K562 (cell line): ENCODE data around the gene BNIP2. TPM values are rescaled to one million over a fixed set of nuclear protein-coding genes. Genes with fewer than 3 reads are reported as not detected.

Experiments
- BRCA1 ChIP-seq, 2 experiments: fragments of 450-650 bp in 1 of 2; sonication (generic) in 1 of 2; formaldehyde crosslinking in 1 of 2; IDR thresholded peaks; 2 replicates each; pipeline versions ENCODE4 v1.5.0 to v1.6.1; 2017 to 2020; ENCODE audit warnings: mild to moderate bottlenecking in 1 of 2, missing genetic modification reagents in 1 of 2
- CBX5 ChIP-seq: IDR thresholded peaks from 2 replicates; pipeline ENCODE4 v1.6.1; 2014; ENCODE audit warnings: low read depth, borderline replicate concordance
- GABPB1 ChIP-seq: sonication (generic); formaldehyde crosslinking; IDR thresholded peaks from 2 replicates; pipeline ENCODE4 v1.8.0; 2022; ENCODE audit warnings: mild to moderate bottlenecking, missing genetic modification reagents
- GATA2 ChIP-seq: sonication (generic); formaldehyde crosslinking; IDR thresholded peaks from 2 replicates; pipeline ENCODE4 v1.4.0; 2020; ENCODE audit warnings: mild to moderate bottlenecking, missing genetic modification reagents
- HCFC1 ChIP-seq: IDR thresholded peaks from 2 replicates; pipeline ENCODE4 v1.6.1; 2012; ENCODE audit warnings: low read depth, low read length, improper control_type of control experiment
- KLF1 ChIP-seq: fragments of 450-650 bp; IDR thresholded peaks from 2 replicates; pipeline ENCODE4 v1.6.1; 2016; ENCODE audit warnings: missing genetic modification characterization, missing compliant biosample characterization
- MIER1 ChIP-seq: fragments of 450-650 bp; IDR thresholded peaks from 2 replicates; pipeline ENCODE4 v1.6.1; 2016; ENCODE audit warnings: antibody characterized with exemption, mild to moderate bottlenecking, low read depth
- SMARCA5 ChIP-seq: fragments of 450-650 bp; IDR thresholded peaks from 2 replicates; pipeline ENCODE4 v1.6.1; 2016
- SMC3 ChIP-seq: conservative IDR thresholded peaks from 2 replicates; pipeline ENCODE4 v1.6.1; 2011; ENCODE audit warnings: low read depth, low read length, improper control_type of control experiment; ENCODE audit not compliant: insufficient read depth
- TBP ChIP-seq: optimal IDR thresholded peaks from 2 replicates; pipeline ENCODE3; 2011; ENCODE audit warnings: low read depth, low read length, improper control_type of control experiment
- TRIM24 ChIP-seq, 2 experiments: fragments of 450-650 bp; IDR thresholded peaks; 2 replicates each; pipeline ENCODE4 v1.6.1; 2016
- ZSCAN32 ChIP-seq: fragments of 450-650 bp; formaldehyde crosslinking; IDR thresholded peaks from 2 replicates; pipeline ENCODE4 v1.4.0; 2020; ENCODE audit warnings: mild to moderate bottlenecking, moderate library complexity
- polyA plus RNA-seq, 8 experiments: library from polyadenylated mRNA; depleted of rRNA in 4 of 8; stranded (reverse) in 5 of 8; unstranded in 3 of 8; fragments of >200 nt; fragmentation: Nextera tagmentation in 2 of 8; fragmentation: Illumina TruSeq in 1 of 8; extraction: Ambion mirVana in 2 of 8; extraction: Trizol in 1 of 8; gene quantifications; 2 replicates each; pipeline versions ENCODE4 v1.2.1 to v1.2.3, GENCODE V29; 2011 to 2014; ENCODE audit warnings: inconsistent platforms in 1 of 8, missing spikeins in 1 of 8
- total RNA-seq, 7 experiments: library from RNA; depleted of rRNA in 6 of 7; stranded (reverse); fragments of >200 nt in 6 of 7; fragmentation: Illumina TruSeq in 2 of 7; extraction: Trizol in 2 of 7; gene quantifications; 2 replicates each; pipeline versions ENCODE4 v1.2.1 to v1.2.3, GENCODE V29; 2011 to 2021; ENCODE audit warnings: low replicate concordance in 1 of 7
- TF ChIP-seq, protein P1 (sequence below): fragments of 250-450 bp; sonication (Bioruptor Pico); IDR thresholded peaks from 2 replicates; pipeline ENCODE4 v1.5.0; 2021; ENCODE audit warnings: mild to moderate bottlenecking, moderate library complexity
- TF ChIP-seq, protein P2 (sequence below): fragments of 200-600 bp; sonication (generic); IDR thresholded peaks from one replicate; pipeline ENCODE4 v1.6.1; 2012; ENCODE audit warnings: mild to moderate bottlenecking, low read depth, low read length, inconsistent platforms

Gene BNIP2
- total and polyA plus RNA-seq, 9 of the 15 experiments (the other 6 are each of a cell fraction or from before 2014, with no cell fraction given), result 19.6 to 88.0 (median 52.5) TPM

DNA sequence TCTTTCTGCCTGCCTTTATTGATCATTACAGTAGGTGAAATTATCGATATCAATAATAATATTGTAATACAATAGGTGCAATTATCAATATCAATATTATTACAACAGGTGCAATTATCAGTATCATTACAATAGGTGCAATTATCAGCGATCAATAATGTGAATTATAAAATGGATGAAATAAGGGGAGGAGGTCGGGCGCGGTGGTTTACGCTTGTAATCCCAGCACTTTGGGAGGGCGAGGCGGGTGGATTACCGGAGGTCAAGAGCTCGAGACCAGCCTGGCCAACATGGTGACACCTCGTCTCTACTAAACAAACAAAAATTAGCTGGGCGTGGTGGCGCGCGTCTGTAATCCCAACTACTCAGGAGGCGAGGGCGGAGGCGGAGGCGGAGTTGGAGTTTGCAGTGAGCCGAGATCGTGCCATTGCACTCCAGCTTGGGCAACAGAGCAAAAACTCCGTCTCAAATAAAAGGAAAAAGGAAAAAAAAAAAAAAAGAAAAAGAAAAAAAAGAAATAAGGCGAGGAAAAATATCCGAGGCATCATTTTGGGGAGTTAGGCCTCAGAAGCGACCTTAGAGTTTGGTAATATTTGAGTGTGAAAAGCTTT lies 611 bp upstream of the BNIP2 start (continued):
- TF ChIP-seq TBP (no peak), GATA2 (no peak), ZSCAN32 (CRISPR knock-in tag) (no peak), CBX5 (no peak), KLF1 (peak; percentile 74), SMARCA5 (no peak), BRCA1 (IDR thresholded peaks at IDR 0.05) (no peak), BRCA1 (CRISPR knock-in tag; IDR thresholded peaks at IDR 0.05) (no peak), MIER1 (0 out of 2 replicates have a peak, but pooled peaks have one; percentile 41), SMC3 (no peak), TRIM24 (IDR thresholded peaks at IDR 0.05) (peak in 1 of 2 experiments; percentile 22; a peak in 1 of 4 replicates), HCFC1 (no peak), GABPB1 (no peak)
- TF ChIP-seq, protein P1, sequence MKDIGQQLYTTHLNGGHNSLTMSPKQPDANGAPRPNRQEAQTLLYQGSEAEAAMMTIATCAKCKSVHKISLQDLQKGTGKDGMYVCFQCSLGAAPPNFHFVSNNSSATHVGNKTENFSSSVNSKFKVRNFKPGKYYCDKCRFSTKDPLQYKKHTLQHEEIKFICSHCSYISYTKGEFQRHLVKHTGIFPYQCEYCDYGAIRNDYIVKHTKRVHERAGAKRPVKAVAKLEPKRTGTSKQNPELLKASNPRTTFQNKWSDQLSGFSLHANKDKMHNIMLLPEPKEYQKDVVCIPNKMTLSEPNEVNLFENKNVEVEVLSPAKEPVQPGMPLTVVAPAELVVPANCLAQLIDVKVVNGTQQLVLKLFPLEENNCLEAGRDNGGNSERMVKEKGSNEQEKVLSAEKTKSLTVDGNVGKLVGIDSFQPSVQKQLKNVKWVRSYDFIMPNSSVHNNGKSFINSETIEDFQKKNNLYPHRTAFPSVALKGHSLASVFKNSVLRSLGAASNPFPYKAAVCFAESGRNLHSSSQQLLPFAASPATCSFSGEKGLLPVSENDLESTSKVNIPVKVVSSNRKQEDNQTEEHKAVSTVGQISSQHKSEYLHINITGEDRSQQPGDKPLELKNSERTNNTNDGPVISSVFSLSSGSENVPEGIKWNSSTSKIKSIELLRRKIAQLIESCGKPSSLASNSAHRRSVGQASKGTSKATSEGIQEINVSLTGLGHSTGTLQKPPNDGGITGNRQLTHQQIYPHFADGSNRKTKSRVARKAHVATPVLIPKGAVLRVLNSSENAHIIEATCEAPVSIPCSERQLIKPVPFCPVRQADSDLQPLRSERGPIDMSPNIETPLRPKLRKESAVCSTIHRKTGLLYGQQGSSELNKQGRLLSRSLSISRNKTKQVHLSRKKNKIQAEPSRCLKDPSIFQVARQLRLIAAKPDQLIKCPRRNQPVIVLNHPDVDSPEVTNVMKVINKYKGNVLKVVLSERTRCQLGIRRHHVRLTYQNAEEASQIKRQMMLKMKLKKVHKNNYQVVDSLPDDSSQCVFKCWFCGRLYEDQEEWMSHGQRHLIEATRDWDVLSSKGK (CRISPR knock-in tag), result no peak
- TF ChIP-seq, protein P2, sequence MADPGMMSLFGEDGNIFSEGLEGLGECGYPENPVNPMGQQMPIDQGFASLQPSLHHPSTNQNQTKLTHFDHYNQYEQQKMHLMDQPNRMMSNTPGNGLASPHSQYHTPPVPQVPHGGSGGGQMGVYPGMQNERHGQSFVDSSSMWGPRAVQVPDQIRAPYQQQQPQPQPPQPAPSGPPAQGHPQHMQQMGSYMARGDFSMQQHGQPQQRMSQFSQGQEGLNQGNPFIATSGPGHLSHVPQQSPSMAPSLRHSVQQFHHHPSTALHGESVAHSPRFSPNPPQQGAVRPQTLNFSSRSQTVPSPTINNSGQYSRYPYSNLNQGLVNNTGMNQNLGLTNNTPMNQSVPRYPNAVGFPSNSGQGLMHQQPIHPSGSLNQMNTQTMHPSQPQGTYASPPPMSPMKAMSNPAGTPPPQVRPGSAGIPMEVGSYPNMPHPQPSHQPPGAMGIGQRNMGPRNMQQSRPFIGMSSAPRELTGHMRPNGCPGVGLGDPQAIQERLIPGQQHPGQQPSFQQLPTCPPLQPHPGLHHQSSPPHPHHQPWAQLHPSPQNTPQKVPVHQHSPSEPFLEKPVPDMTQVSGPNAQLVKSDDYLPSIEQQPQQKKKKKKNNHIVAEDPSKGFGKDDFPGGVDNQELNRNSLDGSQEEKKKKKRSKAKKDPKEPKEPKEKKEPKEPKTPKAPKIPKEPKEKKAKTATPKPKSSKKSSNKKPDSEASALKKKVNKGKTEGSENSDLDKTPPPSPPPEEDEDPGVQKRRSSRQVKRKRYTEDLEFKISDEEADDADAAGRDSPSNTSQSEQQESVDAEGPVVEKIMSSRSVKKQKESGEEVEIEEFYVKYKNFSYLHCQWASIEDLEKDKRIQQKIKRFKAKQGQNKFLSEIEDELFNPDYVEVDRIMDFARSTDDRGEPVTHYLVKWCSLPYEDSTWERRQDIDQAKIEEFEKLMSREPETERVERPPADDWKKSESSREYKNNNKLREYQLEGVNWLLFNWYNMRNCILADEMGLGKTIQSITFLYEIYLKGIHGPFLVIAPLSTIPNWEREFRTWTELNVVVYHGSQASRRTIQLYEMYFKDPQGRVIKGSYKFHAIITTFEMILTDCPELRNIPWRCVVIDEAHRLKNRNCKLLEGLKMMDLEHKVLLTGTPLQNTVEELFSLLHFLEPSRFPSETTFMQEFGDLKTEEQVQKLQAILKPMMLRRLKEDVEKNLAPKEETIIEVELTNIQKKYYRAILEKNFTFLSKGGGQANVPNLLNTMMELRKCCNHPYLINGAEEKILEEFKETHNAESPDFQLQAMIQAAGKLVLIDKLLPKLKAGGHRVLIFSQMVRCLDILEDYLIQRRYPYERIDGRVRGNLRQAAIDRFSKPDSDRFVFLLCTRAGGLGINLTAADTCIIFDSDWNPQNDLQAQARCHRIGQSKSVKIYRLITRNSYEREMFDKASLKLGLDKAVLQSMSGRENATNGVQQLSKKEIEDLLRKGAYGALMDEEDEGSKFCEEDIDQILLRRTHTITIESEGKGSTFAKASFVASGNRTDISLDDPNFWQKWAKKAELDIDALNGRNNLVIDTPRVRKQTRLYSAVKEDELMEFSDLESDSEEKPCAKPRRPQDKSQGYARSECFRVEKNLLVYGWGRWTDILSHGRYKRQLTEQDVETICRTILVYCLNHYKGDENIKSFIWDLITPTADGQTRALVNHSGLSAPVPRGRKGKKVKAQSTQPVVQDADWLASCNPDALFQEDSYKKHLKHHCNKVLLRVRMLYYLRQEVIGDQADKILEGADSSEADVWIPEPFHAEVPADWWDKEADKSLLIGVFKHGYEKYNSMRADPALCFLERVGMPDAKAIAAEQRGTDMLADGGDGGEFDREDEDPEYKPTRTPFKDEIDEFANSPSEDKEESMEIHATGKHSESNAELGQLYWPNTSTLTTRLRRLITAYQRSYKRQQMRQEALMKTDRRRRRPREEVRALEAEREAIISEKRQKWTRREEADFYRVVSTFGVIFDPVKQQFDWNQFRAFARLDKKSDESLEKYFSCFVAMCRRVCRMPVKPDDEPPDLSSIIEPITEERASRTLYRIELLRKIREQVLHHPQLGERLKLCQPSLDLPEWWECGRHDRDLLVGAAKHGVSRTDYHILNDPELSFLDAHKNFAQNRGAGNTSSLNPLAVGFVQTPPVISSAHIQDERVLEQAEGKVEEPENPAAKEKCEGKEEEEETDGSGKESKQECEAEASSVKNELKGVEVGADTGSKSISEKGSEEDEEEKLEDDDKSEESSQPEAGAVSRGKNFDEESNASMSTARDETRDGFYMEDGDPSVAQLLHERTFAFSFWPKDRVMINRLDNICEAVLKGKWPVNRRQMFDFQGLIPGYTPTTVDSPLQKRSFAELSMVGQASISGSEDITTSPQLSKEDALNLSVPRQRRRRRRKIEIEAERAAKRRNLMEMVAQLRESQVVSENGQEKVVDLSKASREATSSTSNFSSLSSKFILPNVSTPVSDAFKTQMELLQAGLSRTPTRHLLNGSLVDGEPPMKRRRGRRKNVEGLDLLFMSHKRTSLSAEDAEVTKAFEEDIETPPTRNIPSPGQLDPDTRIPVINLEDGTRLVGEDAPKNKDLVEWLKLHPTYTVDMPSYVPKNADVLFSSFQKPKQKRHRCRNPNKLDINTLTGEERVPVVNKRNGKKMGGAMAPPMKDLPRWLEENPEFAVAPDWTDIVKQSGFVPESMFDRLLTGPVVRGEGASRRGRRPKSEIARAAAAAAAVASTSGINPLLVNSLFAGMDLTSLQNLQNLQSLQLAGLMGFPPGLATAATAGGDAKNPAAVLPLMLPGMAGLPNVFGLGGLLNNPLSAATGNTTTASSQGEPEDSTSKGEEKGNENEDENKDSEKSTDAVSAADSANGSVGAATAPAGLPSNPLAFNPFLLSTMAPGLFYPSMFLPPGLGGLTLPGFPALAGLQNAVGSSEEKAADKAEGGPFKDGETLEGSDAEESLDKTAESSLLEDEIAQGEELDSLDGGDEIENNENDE, result no peak
